GM15510 (cell line): ENCODE data around the gene KCNB1.

Experiments used
- POLR2A ChIP-seq: IDR thresholded peaks from 3 replicates; pipeline ENCODE4 v1.6.1; 2011; ENCODE audit warnings: borderline replicate concordance; ENCODE audit not compliant: insufficient read length; ENCODE audit errors: extremely low read depth

KCNB1 gene

DNA sequence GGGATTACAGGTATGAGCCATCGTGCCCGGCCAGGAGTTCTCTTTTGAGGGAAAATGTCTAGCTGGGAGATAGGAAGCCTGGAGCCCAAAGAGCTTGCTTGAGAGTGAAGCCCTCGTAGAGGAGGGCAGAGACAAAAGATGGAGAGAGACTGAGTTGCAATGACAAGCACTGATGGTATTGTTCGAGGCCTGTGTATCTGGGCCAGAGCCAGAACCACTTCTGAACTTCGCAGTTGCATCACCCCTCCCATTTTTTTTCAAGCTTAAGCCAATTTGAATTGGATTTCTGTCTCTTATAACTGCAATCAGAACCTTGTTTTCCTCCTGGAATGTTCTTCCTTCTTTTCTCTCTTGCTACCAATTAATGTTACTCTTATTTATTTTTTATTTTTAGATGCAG lies 83.1 kb downstream of the KCNB1 start:
- no peak for TF ChIP-seq POLR2A

DNA sequence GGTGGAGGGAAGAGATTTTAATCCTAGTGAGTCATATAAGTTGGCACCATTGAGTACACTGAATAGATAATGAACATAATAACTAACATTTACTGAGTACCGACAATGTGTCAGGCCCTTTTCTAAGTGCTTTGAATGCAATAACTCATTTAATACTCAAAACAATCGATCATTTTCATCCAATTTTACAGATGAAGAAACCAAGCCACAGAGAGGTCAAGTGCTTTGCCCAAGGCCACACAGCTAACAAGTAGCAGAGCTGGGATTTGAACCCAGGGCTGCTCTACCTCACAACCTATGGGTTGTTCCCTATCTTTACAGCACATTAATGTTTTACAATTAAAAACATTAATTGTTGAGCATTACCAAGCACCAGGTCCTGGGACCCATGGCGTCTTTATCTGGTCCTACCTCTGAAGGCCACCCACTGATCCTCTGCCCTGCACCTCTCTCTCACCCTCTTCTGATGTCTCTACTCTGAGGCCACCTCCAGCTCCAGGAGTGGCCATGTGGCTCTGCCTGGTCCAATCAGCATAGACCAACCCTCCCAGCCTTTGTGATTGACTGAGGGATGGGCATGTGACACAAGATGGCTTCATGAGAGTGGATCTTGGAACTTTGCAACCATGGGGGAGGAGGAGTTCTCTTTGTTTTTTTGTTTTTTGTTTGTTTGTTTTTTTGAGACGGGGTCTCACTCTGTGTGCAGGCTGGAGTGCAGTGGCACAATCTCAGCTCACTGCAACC lies 83.9 kb downstream of the KCNB1 start:
- no peak for TF ChIP-seq POLR2A

DNA sequence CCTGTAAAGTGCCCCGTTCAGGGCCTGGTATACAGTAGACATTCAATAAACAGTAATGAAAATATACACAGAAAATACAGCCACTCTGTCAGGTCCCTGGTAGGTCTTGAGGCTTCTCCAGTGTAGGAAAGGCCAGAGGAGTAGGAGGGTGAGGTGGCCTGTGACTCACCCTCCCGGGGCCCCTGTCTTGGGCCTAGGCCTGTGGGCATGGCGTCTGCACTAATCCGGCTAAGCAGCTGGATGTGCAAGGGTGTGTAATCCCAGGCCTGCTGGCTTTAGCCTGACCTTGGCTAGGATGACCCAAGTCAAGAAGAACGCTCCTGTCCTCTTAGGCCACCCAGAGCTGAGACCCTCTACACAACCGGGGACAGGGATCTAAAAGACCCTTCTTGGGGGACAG lies 84.9 kb downstream of the KCNB1 start:
- TF ChIP-seq POLR2A = no peak

DNA sequence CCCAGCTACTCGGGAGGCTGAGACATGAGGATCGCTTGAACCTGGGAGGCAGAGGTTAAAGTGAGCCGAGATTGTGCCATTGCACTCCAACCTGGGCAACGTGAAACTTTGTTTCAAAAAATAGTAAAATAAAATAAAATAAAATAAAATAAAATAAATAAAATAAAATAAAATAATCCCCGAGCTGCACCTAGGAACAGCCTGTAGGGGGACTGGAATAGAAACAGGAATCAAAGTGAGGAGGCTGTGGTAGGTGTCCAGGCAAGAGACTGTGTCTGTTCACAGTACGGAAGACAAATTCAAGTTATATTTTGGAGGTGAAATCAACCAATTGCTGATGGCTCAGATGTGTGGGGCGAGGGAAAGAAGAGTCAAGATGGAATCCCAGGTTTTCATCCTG lies 86.2 kb downstream of the KCNB1 start:
- TF ChIP-seq POLR2A = no peak

DNA sequence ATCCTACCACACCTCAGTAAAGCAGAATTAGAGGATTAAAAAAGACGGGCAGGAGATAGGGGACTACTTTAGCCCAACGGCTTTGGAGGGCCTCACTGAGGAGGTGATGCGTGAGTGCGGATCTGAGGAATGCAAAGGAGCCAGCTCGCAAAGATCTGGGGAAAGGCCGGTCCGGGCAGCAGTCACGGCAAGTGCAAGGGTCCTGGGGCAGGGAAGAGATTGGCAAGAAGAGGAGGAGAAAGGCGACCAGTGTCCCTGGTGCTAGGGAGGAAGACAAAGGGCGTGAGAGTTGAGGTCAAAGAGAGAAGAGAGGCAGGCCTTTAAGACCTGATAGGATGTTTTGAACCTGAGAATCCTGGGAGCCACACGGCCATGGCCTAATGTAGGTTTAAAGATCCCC lies 86.8 kb downstream of the KCNB1 start:
- TF ChIP-seq POLR2A = no peak

DNA sequence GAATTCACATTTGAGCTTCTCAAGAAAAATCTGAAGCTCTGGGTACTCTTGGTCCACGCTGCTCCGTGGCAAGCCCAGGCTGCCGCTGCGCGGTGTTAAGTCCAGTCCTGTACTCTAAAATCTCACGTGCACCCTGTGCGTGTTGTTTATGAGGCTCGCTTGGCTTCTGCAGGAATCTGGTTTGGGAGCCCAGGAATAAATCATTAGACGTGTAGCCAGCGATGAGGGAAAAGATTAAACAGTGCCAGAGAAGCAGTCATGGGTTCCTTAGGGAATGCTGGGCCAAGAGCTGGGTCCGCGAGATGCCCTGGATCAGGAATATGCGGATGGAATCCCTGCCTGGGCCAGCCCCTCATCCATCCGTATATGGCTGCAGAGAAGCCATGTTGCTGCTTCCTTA lies 87.3 kb downstream of the KCNB1 start:
- TF ChIP-seq POLR2A = no peak

DNA sequence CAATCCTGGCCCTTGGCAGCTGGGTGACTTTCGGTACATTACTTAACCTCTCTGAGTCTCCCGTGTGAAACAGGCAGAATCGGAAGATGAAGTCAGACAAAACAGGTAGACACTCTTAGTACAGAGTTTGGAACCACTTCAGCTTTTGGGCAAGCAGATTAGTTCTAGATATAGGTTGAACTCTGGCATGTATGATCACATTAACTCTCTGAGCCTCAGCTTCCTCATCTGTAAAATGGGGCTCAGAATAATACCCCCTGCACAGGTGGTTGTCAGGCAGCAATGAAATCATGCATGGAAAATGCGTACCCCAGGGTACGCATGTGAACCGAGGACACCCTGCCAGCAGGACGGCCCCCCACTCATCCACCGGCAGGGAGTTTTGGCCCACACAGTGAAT lies 87.7 kb downstream of the KCNB1 start:
- TF ChIP-seq POLR2A = no peak

DNA sequence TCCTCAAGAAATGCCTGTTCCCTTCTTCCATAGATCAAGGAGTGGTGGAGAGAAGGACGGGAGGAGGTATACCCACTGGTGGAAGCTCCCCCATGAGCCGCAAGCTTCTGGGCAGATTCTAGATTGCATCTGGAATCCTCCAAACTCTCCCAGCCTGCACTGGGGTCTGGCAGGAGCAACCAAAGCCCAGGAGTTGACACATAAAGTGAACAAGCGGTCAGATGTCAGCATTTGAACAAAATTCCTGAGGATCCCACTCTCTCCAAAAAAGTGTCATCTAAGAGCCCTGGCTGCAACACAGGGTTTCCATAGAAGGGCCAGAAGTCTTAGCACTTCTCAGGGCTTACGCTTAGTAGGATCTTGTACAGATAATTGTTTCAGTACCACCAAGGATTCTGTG lies 88.2 kb downstream of the KCNB1 start:
- TF ChIP-seq POLR2A = no peak

DNA sequence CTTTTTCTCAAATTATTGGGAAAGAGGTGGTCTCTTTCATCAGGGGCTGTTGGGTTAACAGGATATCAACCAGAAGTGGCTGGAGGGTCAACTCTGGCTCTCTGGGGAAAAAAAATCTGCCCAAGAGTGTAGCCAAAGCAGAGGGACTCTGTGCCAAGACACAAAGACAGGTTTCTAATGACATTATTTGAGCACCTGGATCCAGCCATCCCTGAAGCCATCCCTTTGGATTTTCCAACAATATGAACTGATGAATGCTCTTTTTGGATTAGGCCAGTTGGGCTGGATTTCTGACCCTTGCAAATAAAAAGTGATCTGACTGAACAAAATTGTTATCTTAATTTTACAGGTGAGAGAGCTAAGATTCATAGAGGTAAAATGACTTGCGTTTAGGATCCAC lies 88.7 kb downstream of the KCNB1 start:
- TF ChIP-seq POLR2A = no peak

DNA sequence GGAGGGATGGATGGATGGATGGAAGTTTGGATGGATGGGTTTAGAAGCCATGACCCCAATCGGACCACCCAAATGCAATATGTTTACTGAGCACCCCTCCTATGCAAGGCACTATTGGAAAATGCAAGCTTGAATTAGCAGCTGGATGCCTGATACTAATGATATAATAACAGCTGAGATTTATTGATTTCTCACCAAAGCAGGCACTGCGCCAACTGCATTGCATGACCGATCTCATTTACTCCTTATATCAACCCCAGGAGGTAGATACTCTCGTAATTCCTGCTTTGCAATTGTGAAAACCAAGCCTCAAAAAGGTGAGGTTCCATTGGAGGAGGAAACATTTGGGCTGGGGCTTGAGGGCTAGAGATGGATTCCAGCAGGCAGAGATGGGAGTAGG lies 89.7 kb downstream of the KCNB1 start:
- no peak for TF ChIP-seq POLR2A

DNA sequence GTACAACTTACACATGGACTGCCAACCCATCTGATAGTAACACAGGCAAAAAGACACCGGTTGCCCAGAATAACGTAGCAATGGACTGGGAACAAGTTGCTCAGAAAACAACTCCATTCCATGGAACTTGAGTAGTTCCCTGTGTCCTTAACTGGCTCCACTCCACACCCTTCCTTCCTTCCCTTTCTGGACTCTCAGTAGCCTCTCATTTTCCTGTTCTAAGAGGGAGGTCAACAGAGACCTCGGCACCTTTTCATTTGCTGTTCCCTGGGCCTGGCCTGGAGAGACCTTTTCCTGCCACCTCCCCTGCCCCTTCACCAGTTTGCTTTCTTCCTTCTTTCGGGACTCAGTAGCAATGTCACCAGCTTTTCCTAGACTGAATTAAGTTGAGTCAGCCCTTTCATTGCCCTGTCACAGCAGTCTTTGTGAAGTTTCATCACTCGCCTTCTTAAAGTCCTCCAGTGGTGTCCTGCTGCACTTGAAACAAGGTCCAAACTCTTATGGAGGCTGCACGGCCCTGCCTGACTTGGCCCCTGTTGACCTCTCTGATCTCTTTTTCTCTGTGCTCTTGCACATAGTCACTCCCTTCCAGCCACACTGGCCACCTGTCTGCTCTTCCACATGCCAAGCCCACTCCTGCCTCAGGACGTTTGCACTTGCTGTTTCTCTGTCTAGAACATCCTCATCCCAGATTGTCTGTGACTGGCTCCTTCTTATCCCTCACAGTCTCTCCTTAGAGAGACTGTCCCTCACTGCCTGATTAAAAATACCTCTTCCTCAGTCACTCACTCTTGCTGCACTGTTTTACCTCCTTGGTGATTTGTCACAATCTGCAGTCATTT lies 90.8 kb downstream of the KCNB1 start:
- no peak for TF ChIP-seq POLR2A

DNA sequence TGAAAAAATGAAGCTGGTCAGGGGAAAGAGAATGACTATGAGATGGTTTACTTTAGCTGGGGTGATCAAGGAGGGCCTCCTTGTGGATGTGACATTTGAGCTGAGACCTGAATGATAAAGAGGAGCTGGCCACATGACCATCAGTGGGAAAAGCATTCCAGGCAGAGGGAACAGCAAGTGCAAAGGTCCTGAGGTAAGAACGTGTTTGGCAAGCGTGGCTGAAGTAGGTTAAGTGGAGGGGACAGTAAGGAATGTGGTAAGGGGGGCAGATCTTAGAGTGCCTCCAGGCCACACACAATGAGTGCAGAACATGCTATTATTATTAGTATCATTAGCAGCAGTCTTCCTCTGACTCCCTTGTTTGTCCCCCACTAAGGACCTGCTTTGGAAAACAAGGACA lies 92.6 kb downstream of the KCNB1 start:
- no peak for TF ChIP-seq POLR2A

DNA sequence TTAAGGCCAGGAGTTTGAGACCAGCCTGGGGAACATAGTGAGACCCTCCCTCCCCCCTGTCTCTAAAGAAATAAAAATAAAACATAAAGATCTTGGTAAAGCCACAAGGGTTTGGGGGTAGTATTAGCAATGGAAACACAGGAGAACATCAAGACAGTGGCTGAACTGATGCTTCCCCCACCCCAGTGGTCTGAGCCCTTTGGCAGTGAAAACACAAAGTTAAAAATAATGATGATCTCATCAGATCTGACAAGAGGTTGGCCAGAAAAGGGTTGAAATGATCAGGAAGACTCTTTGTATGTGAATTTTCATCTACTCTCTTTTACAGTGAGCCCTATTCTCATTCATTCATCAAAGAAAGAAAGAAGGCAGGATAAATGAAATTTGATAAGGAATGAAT lies 93.7 kb downstream of the KCNB1 start:
- TF ChIP-seq POLR2A = no peak

DNA sequence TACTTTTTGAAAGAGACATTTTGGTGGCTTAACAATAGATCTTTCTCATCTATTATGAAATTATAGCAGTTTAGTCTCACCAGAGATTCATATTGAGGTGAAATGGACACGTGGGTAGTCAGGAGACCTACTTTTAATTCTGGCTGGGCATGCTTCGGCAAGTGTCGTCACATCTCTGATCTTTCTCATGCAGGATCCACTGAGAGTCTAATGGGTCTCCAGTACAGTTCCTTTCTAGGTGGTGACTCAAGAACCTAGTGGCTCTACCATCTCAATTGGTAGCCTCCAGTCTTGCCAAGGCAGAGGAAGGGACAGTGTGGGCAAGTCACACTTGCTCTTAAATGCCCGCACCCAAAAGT lies 94.9 kb downstream of the KCNB1 start:
- TF ChIP-seq POLR2A = no peak

DNA sequence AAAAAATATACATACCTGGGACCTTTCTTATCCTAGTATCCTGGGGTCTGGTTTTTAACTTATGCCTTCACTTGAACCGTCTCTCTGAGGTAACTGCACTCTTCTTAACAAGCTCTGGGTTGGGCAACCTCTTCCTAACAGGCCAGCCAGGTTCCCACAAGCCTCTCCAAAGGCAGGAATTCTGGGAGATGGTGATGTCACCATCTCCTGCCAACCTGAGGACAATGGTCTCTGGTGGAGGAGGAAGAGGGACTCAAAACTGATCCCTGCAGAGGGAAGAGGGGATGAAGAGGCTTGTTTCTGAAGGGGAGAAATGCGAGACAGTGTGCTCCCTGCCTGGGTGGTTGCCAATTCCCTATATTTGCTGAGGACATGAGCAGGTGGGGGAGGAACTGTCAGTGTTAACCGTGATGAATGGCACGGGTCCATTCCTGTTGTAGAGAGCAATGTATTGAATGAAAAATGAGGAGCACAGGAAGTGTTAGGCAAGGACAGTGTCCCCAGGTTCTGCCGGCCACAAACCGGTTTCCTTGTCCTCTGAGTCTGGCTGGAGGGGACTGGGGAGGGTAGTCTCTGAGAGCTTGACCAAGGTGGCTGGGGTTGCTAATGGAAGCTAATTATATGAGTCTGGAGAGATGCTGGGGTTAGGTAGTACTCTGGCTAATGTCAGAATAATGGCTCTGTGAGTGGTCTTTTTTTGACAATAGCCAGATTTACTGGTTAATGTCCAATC lies 95.5 kb downstream of the KCNB1 start:
- TF ChIP-seq POLR2A = no peak
